Mucosa of descending colon (tissue), 3 donors: ENCODE results near the gene H2AZ1. TPM values are rescaled to one million over a fixed set of nuclear protein-coding genes. Genes with fewer than 3 reads are reported as not detected.
A peak's percentile ranks its signal among the peaks of the same experiment; 100 is the strongest.

Experiments
- ATAC-seq: fragments of 200-7000 bp; cut with Tn5 transposase; one replicate; pipeline ENCODE4 v1.9.1; 2020; ENCODE audit warnings: mild to moderate bottlenecking, moderate library complexity
- DNase-seq, 3 donors: peaks; one replicate each; pipeline ENCODE4 v3.0.0-alpha.2; 2020
- H3K36me3 ChIP-seq: fragments of 200-600 bp; one replicate; pipeline ENCODE4 v1.8.0; 2021; ENCODE audit warnings: low read depth, mild to moderate bottlenecking
- H3K4me1 ChIP-seq: fragments of 200-600 bp; one replicate; pipeline ENCODE4 v1.8.0; 2021; ENCODE audit warnings: low read depth, mild to moderate bottlenecking
- H3K4me3 ChIP-seq: fragments of 200-600 bp; one replicate; pipeline ENCODE4 v1.8.0; 2021; ENCODE audit warnings: mild to moderate bottlenecking
- H3K9me3 ChIP-seq: fragments of 200-600 bp; one replicate; pipeline ENCODE4 v1.8.0; 2021; ENCODE audit warnings: mild to moderate bottlenecking
- CTCF ChIP-seq: fragments of 200-600 bp; IDR thresholded peaks from one replicate; pipeline ENCODE4 v1.8.0; 2022; ENCODE audit warnings: antibody characterized with exemption, mild to moderate bottlenecking
- intact Hi-C, 2 donors: fragments of 100-400 bp; cut with DNase I in 1 of 2; cut with micrococcal nuclease in 1 of 2; formaldehyde crosslinking; loops; one replicate each; pipeline versions ENCODE4 v1.11.0 to v1.11.1; 2022; cut with DNase I, micrococcal nuclease
- total RNA-seq, 3 donors: library from RNA; stranded (reverse); fragmentation: NEBNext Ultra II Directional in 2 of 3; extraction: Animal tissue kit (Norgen Biotek cat#: 25700) in 2 of 3; gene quantifications; one replicate each; pipeline versions ENCODE4 v1.2.1 to v1.2.4, GENCODE V29; 2021 to 2023
- donor health status: DM: no; HTN: no; CAD: no; lungs with moderate emphysema.
- donor health status: DM: no; HTN: no; CAD: no.
- donor health status: DM: no; HTN: yes; CAD: no.

The H2AZ1 gene
- total RNA-seq, 3 donors from 2014 or later, result 106 to 219 (median 216) TPM

GRCh38 chr4:99921174-99921573, 28.9 kb downstream of the H2AZ1 start:
- Histone ChIP-seq H3K4me1 (peaks cover 6% of the 10 kb centered on the region), H3K9me3 (peaks cover 4% of the 10 kb centered on the region), H3K36me3 (no peaks in the 10 kb centered on the region), H3K4me3 (no peak overlapping the region)
- DNase-seq (no peak), ATAC-seq (no peak)
- TF ChIP-seq CTCF, result no peak
- intact Hi-C loops, result no loop called here

- H3K4me3 ChIP-seq, result no peak overlapping the region
- TF ChIP-seq CTCF, result no peak
- H3K9me3 ChIP-seq, result peaks cover 4% of the 10 kb centered on the region
- peak; percentile 100 for ATAC-seq
- intact Hi-C loops, result no loop called here
- H3K36me3 ChIP-seq, result no peaks in the 10 kb centered on the region
- peaks cover 6% of the 10 kb centered on the region for H3K4me1 ChIP-seq
- DNase-seq, result peak in 1 of 3 donors; percentile 78
These were observed 31.4 kb downstream of the H2AZ1 start for GRCh38 chr4:99918656-99919055.

GRCh38 chr4:99917575-99917974, 32.5 kb downstream of the H2AZ1 start:
- intact Hi-C loops, result no loop called here
- TF ChIP-seq CTCF, result no peak
- Histone ChIP-seq H3K4me3 (no peak overlapping the region), H3K4me1 (peaks cover 6% of the 10 kb centered on the region), H3K36me3 (no peaks in the 10 kb centered on the region), H3K9me3 (peaks cover 4% of the 10 kb centered on the region)
- DNase-seq (no peak), ATAC-seq (no peak)

GRCh38 chr4:99915449-99915848, 34.6 kb downstream of the H2AZ1 start:
- no peak for ATAC-seq
- Histone ChIP-seq H3K4me3 (no peak overlapping the region), H3K4me1 (peaks cover 6% of the 10 kb centered on the region), H3K36me3 (no peaks in the 10 kb centered on the region), H3K9me3 (peaks cover 4% of the 10 kb centered on the region)
- no peak for DNase-seq
- TF ChIP-seq CTCF, result no peak
- intact Hi-C loops, result no loop called here

Other genes with a start within 250 kb of the H2AZ1 start
- gene DAPP1, start 133.4 kb downstream of the H2AZ1 start, total RNA-seq, result 1 to 10 TPM; 1.3 to 4.6 (median 1.7) TPM
- 10 to 100 TPM; 42.4 to 60.7 (median 59.2) TPM for gene LAMTOR3, start 55.8 kb downstream of the H2AZ1 start, total RNA-seq
- 10 to 100 TPM; 49.4 to 55.3 (median 54.2) TPM for gene DNAJB14, start 3.7 kb downstream of the H2AZ1 start, total RNA-seq
- gene DDIT4L, start 240.2 kb upstream of the H2AZ1 start, total RNA-seq, result 1 to 10 TPM in 1 of 3 donors, under 1 TPM in 1, not detected in 1; 0.43 to 5.8 TPM